Fibroblast of skin of back (primary cell): ENCODE measurements around the gene SEPTIN3.

Experiments
- DNase-seq: peaks from one replicate; pipeline ENCODE4 v3.0.0-alpha.2; 2013

Gene SEPTIN3

DNA sequence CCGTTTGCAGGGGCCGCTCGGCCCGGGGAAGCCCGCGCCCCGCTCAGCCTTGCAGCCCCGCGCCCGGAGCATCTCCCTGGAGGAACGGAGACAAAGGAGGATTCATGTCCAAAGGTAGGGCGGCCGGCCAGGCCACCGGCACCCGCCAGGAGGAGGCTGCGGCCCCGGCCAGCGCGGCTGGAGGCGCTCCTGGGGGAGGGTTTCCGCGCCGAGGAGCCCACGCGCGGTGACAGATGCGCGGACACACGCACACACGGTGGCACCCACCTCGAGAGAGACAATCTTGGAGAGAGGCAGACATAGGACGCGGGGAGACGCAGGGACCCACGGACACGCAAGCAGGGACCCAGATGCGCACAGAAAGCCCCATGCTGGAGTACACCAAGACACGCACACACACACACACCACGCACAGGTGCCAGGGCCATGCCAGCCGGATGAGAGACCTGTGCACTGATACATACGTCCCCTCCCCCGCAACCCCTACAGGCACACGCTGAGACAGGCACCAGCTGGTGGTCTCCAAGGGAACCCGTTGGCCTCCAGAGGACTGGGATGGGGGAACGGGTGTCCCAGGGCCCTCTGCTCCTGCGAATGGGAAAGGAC is 7.8 kb downstream of the SEPTIN3 start:
- DNase-seq, result no peak

DNA sequence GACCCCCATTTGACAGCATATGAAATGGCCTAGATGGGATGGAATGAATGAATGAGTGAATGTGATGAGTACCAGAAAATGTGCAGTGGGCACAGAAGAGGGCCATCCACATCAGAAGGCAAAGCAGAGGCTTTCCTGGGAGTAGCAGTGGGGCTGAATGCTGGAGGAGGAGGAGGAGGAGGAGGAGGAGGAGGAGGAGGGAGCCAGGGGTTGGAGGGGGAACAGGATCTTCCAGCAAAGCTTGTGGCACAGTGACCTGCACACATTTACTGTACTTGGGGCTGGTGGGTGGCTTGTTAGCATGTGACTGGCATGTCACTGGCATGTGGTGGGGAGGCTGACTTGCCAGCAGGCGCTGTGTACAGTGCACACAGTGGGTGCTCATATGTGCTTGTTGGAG is 9.5 kb downstream of the SEPTIN3 start:
- DNase-seq, result no peak

DNA sequence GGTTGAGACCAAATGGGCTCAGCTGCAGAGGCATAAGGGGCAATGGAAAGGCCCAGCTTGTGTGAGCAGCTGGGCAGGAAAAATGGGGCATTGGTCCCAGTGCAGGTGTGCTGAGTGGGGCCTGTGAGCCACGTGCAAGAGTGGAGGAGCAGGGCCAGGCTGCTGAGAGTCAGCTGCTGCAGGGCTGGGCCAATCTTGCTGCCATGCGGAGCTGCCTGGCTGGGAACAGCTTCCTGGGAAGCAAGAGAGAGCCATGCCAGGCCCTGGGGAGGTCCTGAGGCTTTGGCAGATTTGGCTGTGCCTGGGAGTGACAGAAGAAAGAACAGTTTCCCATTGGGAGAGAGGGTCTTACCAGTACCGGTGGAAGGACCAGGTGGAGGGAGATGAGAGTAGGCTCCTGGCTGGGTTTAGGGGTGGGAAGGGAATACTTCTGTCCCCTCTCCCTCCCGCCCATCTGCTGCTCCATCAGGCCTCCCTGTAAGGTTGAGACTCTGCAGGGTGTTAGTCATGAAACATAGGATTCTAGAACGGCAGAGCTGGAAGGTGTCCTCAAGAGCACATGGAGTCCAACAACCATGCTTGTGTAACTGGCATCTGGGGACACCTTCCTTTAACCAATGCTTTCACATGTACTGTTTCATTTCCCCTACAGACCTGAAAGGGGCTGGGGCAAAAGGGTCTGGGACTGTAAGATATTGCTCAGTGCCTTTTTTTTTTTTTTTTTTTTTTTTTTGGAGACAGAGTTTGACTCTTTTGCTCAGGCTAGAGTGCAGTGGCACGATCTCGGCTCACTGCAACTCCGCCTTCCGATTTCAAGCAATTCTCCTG is 10.4 kb downstream of the SEPTIN3 start:
- DNase-seq, result no peak

DNA sequence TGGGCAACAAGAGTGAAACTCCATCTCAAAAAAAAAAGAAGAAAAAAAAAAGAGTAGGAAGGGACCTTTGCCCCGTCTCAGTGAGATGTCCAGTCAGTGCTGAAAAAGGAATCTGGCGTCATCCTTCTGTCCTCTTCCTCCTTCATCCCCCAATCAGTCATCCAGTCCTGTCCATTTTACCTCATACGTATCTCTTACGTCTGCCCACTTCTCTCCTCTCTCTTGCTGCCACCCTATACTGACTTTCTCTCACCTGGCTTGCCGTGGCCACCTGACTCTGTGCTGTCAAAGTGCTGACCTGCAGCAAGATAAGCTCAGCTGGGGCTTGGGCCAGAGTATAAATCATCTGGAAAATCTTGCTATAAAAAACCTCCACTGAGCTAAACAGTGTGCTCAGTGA is 13.6 kb downstream of the SEPTIN3 start:
- DNase-seq, result no peak

DNA sequence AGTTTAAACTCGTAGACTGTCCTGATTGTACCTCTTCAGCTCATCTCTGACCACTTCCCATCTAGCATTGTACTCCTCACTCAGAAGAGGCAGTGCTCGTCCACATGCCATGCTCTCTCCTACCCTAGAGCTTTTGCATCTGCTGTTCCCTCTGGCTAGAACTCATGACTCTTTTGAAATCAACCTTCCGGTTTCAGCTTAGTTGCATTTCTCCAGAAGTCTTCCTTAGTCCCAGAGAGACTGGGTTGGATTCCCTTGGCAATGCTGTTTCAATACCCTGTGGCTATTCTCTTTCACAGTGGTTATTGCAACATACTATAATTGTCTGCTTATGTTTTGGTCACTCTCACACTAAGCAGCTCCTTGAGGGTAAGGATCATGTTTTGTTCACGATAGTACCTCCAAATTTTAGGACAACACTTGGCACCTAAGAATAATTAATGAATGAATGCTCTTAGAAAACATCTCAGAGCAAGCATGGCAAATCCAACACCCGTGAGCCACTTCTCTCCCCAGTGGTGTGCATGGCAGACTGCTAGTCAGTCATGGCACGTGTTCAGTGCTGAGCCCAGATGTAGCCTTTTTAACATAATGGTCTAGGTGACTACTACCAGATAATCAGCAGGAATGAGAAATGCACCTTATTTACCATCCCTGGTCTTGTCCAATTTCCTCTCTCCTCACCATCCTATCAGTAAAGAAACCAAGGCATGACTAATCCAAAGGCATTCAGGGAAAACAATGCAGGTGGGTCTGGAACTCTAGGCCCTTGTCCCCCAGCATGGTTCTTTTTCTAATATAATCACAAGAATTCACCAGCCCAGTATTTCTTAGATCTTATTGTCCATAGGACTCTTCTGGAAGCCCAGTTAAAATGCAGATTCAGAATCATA is 14.5 kb downstream of the SEPTIN3 start:
- no peak for DNase-seq

DNA sequence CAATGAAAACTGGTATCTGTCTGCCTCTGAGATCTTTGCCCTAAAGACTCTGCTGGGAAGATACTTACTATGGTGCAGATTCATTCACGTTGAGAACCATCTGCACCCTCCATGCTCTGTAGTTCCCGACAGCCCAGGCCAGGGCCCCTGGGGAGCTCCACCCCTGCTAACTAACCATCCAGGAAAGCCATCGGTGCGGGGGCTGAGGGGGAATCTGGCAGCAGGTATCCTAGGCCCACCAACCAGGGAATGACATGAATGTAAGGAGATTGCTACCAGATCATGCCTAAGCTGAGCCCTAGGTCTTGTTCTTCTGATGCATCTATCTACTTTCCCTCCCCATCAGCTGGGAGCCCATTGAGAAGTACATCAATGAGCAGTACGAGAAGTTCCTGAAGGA is 18.0 kb downstream of the SEPTIN3 start:
- no peak for DNase-seq

DNA sequence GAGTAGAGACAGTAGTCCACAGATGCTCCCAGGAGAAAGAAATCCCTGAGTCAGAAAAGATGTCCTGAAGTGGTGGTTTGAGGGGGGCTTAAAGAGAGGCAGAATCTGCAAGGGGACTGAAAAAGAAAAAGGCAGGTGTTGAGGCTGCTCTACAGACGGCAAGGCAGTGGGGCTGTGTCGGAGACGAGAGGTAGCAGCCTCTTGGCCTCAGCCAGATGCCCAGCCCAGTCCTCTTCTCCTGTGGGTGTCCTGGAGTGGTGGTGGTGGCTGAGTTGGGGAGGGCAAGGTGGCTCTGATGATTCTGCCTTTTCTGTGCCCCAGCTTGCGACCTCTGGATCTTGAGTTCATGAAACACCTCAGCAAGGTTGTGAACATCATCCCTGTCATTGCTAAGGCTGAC is 20.0 kb downstream of the SEPTIN3 start:
- no peak for DNase-seq

DNA sequence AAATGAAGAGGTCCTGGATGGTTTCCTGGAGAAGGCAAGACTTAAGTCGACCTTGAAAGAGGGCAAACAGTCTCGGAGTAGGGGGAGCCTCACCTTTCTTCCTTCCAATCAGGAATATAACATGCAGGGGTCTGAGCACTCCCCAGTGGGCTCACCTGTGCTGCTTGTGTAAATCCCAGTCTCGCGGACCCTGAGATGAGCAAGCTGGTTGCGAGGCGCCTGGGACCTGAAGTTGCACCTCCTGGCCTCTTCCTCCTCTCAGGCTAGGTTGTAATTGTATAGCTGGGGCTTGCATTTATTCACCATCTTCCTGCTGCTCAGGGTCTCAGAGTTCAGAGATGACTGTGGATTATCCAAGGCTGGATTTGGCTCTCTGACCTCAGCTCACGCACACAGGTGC is 21.9 kb downstream of the SEPTIN3 start:
- DNase-seq, result no peak

DNA sequence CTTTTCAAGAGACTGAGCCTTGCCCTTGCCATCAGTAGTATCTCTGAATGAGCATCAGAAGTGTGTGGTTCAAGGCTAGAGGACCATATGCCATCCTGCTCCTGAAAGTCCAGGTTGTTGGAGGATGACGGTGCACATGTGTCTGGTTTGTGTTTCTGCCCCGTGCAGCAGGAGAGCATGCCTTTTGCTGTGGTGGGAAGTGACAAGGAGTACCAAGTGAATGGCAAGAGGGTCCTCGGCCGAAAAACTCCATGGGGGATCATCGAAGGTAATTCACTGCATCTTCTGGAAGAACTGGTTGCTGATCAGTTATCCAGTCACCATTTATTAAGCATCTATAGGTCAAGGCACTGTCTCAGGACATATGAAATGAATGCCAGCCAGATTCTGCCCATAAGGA is 23.3 kb downstream of the SEPTIN3 start:
- no peak for DNase-seq

DNA sequence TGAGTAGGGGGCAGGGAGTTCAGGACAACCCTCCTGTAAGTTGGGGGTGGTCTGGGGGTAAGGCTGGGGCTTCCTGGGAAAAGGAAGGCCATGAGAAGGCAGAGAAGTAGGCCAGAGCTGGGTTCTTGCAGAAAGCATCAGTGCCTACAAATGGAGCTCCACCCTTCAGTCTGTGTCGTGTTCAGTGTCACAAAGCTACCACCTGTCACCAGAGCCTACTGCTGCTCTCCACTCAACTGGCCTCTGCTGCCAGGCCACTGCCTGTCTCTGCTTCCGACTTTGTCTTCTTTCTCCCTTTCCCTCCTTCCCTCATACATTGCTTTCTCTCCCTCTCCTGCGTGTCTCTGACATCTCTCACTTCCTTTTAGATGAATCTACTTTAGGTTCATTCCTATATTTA is 26.0 kb downstream of the SEPTIN3 start:
- DNase-seq, result no peak

DNA sequence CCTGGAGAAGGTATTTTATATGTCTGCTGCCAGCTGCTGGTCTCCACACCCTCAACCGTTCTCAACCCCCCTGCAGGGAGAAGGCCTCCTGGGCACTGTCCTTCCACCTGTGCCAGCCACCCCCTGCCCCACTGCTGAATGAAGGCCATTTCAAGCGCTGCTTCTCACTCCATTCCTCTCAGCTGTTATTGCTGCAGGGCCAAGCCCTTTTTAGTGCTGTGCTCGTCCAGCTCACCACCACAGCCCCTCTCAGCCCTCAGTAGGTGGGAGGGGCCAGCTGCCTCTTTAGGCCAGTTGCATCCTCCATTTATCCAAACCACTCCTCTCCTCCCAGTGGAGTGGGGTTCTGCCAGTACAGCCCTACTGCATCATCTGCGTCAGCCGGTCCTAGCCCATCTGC is 27.6 kb downstream of the SEPTIN3 start:
- DNase-seq, result no peak

DNA sequence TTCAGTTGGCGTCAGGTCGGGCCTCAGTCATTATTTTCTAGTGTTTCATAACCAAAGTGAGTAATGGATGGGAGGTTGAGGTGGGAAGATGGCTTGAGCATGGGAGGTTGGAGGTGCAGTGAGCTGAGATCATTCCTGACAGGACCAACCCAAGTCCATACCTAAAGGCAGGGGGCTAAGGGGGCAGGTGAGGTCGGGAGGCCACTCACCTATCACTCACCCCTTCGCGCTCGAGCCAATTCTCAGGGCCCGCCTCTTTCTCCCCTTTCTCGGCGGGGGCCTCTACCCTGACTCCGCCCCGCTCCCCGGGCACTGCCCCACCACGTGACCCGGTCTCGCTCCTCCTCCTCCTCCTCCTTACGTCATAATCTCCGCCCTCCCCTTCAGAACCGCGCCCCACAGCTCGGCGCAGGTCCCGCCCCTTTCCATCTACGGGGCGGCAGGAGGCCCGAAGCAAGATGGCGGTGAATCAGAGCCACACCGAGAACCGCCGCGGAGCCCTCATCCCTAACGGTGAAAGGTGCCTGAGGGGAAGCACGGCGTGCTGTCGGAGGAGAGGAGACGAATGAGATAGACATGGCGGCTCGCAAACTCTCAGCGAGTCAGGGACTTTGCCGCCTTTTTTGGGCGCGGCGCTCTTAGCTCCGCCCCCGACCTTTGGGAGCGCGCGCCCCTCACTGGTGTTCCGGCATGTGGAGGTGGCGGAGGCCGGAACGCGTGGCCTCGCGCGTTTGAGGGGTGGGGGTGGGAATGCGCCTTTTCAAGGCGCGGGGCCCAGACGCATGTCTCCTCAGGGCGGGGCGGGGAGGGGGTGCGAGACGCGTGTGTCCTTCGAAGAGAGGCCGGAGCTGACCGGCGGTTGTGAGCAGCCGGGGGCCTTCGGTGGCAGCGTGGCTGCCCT is 29.4 kb downstream of the SEPTIN3 start, which contains the start of gene WBP2NL:
Gene WBP2NL, plus strand, starts transcription at position 428 of the 901 bp plus-strand sequence. Its CDS starts 31 bp downstream, at position 459.
- peak; percentile 63 for DNase-seq

DNA sequence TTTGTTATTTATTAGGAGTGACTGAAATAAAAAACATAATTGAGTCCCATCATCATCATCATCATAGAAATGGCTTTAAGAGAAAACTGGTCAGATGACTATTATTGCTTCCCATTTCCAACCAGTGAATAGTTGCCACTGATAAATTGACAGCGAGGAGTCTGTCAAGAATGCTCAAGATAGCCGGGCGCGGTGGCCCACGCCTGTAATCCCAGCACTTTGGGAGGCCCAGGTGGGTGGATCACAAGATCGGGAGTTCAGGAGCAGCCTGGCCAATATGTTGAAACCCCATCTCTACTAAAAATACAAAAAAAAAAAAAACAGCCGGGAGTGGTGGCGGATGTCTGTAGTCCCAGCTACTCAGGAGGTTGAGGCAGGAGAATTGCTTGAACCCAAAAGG is 31.2 kb downstream of the SEPTIN3 start:
- DNase-seq, result no peak

DNA sequence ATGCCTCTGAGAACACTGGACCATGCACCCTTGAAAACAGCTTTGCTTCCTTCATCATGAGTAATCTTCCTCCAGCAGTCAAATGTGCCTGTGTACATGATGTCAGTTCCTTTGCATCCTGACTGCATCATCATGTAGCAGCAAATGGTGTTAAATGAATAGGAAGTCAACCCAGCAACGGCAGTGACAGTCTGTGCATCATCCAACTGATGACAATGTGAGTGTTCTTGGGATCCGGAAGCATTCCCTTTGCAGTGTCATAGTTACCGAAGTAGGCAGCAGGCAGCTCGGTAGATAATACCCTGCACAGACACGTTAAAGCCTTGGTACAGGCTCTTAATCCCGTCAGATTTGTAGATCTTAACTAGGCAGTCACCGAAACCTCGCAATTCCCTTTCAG is 31.9 kb downstream of the SEPTIN3 start:
- DNase-seq, result no peak

DNA sequence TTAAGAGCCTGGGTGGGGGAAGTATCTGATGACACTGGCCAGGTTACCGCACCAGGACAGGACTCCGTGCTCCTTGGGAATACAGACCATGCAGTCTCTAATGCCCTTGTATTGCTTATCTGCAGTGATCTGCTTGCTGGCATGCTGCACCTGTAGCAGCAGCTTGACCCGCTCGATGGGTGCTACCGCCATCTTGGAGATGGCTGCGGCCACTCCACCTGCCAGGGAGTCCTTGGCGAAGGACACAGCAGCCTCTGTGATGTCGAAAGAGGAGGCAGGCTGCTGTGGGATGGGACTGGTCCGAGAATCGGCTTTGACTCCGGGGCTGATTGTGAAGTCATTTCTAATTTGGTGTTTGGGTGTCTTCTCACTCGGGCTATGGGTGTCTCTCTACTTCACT is 32.5 kb downstream of the SEPTIN3 start:
- no peak for DNase-seq

DNA sequence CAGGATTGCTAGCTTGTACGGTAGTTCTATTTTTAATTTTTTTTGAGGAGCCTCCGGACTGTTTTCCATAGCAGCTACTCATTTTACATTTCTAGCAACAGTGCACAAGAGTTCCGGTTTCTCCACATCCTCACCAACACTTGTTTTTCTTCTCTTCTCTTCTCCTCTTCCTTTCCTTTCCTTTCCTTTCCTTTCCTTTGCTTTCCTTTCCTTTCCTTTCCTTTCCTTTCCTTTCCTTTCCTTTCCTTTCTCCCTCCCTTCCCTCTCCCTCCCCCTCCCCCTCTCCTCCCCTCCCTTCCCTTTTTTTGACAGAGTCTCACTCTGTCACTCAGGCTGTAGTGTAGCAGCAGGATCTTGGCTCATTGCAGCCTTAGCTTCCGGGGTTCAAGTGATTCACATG is 38.7 kb downstream of the SEPTIN3 start:
- DNase-seq, result no peak

DNA sequence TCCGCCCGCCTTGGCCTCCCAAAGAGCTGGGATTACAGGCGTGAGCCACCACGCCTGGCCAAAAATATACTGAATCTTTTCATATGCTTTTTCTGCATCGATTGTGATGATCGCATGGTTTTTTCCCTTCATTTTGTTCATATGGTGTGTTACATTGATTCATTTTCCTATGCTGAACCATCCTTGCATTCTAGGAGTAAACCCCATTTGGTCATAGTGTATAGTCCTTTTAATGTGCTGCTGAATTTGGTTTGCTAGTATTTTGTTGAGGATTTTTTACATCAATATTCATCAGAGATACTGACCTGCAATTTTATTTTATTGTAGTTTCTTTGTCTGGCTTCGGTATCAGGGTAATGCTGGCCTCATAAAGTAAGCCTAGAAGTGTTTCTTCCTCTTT is 41.5 kb downstream of the SEPTIN3 start:
- DNase-seq, result no peak

DNA sequence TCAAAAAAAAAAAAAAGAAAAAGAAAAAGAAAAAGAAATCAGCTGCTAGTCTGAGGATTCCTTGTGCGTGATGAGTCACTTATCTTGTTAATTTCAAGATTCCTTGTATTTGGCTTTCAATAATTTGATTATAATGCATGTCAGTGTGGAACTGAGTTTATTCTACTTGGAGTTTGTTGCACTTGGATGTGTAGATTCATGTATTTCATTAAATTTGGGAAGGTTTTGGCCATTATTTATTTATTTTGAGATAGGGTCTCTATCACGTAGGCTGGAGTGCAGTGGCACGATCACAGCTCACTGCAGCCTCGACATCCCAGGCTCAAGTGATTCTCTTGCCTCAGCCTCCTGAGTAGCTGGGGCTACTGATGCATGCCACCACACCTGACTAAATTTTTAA is 44.1 kb downstream of the SEPTIN3 start:
- no peak for DNase-seq

DNA sequence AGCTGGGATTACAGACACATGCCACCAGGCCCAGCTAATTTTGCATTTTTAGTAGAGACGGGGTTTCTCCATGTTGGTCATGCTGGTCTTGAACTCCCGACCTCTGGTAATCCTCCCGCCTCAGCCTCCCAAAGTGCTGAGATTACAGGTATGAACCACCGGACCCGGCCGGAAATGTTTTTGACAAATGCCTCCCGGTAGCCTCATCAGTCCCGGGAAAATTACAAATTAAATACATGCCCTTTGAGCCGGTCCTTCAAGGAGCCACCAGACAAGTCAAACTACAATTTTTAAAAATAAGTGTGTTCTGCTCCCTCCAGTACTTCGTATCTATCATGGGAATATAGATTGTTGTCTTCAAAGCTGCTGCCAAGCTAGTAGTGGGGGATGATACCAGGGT is 46.9 kb downstream of the SEPTIN3 start:
- DNase-seq, result no peak

DNA sequence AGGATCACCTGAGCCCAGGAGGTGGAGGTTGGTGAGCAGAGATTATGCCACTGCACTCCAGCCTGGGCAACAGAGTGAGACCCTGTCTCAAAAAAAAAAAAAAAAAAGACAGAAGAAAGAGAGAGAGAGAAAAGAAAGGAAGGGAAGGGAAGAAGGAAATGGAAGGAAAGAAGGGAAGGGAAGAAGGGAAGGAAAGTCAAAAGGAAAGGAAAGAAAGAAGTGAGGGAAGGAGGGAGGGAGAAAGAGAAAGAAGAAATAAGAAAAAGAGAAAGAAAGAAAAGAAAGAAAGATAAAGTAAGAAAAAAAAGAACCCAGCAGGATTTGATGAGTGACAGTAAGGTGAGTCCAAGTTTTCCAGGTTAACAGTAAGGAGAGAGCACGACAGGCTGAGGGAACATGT is 49.0 kb downstream of the SEPTIN3 start:
- no peak for DNase-seq
